HepG2 (cell line): ENCODE measurements around the gene RMI1. TPM values are rescaled to one million over a fixed set of nuclear protein-coding genes. Genes with fewer than 3 reads are reported as not detected.

Experiments used
- CHCHD3 ChIP-seq: sonication (generic); formaldehyde crosslinking; IDR thresholded peaks from 2 replicates; pipeline ENCODE4 v1.8.0; 2022; ENCODE audit warnings: mild to moderate bottlenecking, missing genetic modification reagents, moderate library complexity
- FOXM1 ChIP-seq: sonication (generic); formaldehyde crosslinking; IDR thresholded peaks from 2 replicates; pipeline ENCODE4 v1.5.0; 2020; ENCODE audit warnings: missing genetic modification reagents
- HOXA3 ChIP-seq: sonication (generic); formaldehyde crosslinking; IDR thresholded peaks from 2 replicates; pipeline ENCODE4 v1.5.0; 2020; ENCODE audit warnings: missing genetic modification reagents
- MBD4 ChIP-seq: IDR thresholded peaks from 2 replicates; pipeline ENCODE4 v1.6.1; 2012; ENCODE audit warnings: low read length, inconsistent platforms, borderline replicate concordance
- MXI1 ChIP-seq: IDR thresholded peaks from 3 replicates; pipeline ENCODE4 v1.6.1; 2012; ENCODE audit warnings: low read depth, low read length, inconsistent platforms, borderline replicate concordance
- PITX1 ChIP-seq: sonication (generic); formaldehyde crosslinking; IDR thresholded peaks from 2 replicates; pipeline ENCODE4 v1.5.1; 2020; ENCODE audit warnings: mild to moderate bottlenecking, missing genetic modification reagents
- POLR2G ChIP-seq: fragments of 200-400 bp; formaldehyde crosslinking; IDR thresholded peaks from 2 replicates; pipeline ENCODE4 v1.6.1; 2018; ENCODE audit warnings: mild to moderate bottlenecking, low read depth, low read length, moderate library complexity
- PTBP1 ChIP-seq: fragments of 200-400 bp; formaldehyde crosslinking; IDR thresholded peaks from 2 replicates; pipeline ENCODE4 v1.6.1; 2018; ENCODE audit warnings: low read length, low read depth; ENCODE audit not compliant: poor library complexity, severe bottlenecking
- RBFOX2 ChIP-seq: fragments of 200-400 bp; formaldehyde crosslinking; IDR thresholded peaks from 2 replicates; pipeline ENCODE4 v1.6.1; 2017; ENCODE audit warnings: low read depth, mild to moderate bottlenecking, low read length
- RCOR2 ChIP-seq: IDR thresholded peaks from 2 replicates; pipeline ENCODE4 v1.6.1; 2016; ENCODE audit warnings: missing biosample characterization, missing genetic modification reagents
- RFX1 ChIP-seq: fragments of 450-650 bp; IDR thresholded peaks from 2 replicates; pipeline ENCODE4 v1.6.1; 2017
- SALL2 ChIP-seq: sonication (generic); formaldehyde crosslinking; IDR thresholded peaks from 2 replicates; pipeline ENCODE4 v1.8.1; 2023; ENCODE audit warnings: mild to moderate bottlenecking, missing genetic modification reagents, inconsistent platforms
- ZC3H4 ChIP-seq: sonication (generic); formaldehyde crosslinking; IDR thresholded peaks from 2 replicates; pipeline ENCODE4 v1.4.0; 2020; ENCODE audit warnings: missing genetic modification reagents, borderline replicate concordance
- ZNF672 ChIP-seq: sonication (generic); formaldehyde crosslinking; IDR thresholded peaks from 2 replicates; pipeline ENCODE4 v1.8.1; 2022; ENCODE audit warnings: missing genetic modification reagents
- ZNF737 ChIP-seq: sonication (generic); formaldehyde crosslinking; IDR thresholded peaks from 2 replicates; pipeline ENCODE4 v1.5.0; 2020; ENCODE audit warnings: missing genetic modification reagents, mild to moderate bottlenecking, borderline replicate concordance
- polyA plus RNA-seq, 8 experiments: library from polyadenylated mRNA; depleted of rRNA in 3 of 8; stranded (reverse) in 7 of 8; unstranded in 1 of 8; fragments of >200 nt; fragmentation: Illumina TruSeq in 4 of 8; extraction: Trizol in 4 of 8; gene quantifications; 2 replicates each; pipeline versions ENCODE4 v1.2.1 to v1.2.3, GENCODE V29; 2011 to 2016; ENCODE audit warnings: low read depth in 4 of 8, missing spikeins in 1 of 8, mixed read lengths in 1 of 8; ENCODE audit not compliant: insufficient read depth in 1 of 8
- total RNA-seq, 5 experiments: library from RNA; depleted of rRNA; stranded (reverse); fragments of >200 nt; fragmentation: Illumina TruSeq; extraction: Trizol; gene quantifications; 2 replicates each; pipeline ENCODE4 v1.2.3, GENCODE V29; 2016; ENCODE audit warnings: low read depth in 1 of 5
- TF ChIP-seq, protein P1 (sequence below): fragments of 450-650 bp; IDR thresholded peaks from 2 replicates; pipeline ENCODE4 v1.6.1; 2017; ENCODE audit warnings: mild to moderate bottlenecking
- TF ChIP-seq, protein P2 (sequence below): sonication (generic); formaldehyde crosslinking; IDR thresholded peaks from 2 replicates; pipeline ENCODE4 v1.8.0; 2022; ENCODE audit warnings: missing genetic modification reagents, low read depth, mild to moderate bottlenecking, borderline replicate concordance
- TF ChIP-seq, protein P3 (sequence below): sonication (generic); formaldehyde crosslinking; IDR thresholded peaks from 2 replicates; pipeline ENCODE4 v1.5.0; 2020; ENCODE audit warnings: mild to moderate bottlenecking, low read depth, missing genetic modification reagents, borderline replicate concordance
- TF ChIP-seq, protein P4 (sequence below): sonication (generic); formaldehyde crosslinking; IDR thresholded peaks from 2 replicates; pipeline ENCODE4 v1.5.1; 2020; ENCODE audit warnings: mild to moderate bottlenecking, missing genetic modification reagents, borderline replicate concordance
- TF ChIP-seq, protein P5 (sequence below): sonication (generic); formaldehyde crosslinking; IDR thresholded peaks from 2 replicates; pipeline ENCODE4 v1.4.0; 2020; ENCODE audit warnings: mild to moderate bottlenecking, missing genetic modification reagents

Gene RMI1
- total and polyA plus RNA-seq, 2 of the 13 experiments (the other 11 are each of a cell fraction or from before 2014, with no cell fraction given) = 0.54 to 3.7 TPM

DNA sequence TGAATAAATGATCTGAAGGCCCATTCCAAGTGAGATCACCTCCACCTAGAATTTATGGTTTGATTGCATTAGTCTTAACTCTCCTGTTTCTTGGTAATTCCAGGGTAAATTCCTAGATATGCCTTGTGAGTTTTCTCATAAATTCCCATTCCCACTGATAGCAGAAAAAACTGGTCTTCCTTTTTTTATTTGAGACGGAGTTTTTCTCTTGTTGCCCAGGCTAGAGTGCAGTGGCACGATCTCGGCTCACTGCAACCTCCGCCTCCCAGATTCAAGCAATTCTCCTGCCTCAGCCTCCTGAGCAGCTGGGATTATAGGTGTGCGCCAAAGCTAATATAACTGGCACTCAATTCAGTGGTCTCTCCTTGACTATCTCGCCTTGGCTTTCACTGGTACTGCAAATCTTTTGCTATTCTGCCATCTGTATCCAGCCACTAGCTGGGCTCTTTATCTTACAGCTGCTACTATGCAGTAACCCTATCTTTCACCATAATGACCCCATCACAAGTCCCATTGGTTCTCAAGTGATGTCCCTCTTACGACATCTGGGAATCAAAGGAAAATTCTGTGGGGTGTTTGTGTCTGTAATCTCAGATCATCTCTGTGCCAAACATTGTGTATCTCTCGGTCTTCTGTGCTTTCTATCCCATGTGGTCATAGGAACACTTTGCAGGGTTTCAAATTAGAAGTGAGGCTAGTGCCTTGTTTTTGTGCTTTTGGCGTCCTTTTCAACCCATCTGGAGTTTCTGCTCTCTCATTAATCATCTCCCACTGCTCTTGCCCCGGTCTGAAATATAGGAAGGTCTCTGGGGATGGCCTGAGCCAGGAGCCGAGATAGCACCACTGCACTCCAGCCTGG is 15.0 kb upstream of the RMI1 start (continued):
- TF ChIP-seq, protein P1, sequence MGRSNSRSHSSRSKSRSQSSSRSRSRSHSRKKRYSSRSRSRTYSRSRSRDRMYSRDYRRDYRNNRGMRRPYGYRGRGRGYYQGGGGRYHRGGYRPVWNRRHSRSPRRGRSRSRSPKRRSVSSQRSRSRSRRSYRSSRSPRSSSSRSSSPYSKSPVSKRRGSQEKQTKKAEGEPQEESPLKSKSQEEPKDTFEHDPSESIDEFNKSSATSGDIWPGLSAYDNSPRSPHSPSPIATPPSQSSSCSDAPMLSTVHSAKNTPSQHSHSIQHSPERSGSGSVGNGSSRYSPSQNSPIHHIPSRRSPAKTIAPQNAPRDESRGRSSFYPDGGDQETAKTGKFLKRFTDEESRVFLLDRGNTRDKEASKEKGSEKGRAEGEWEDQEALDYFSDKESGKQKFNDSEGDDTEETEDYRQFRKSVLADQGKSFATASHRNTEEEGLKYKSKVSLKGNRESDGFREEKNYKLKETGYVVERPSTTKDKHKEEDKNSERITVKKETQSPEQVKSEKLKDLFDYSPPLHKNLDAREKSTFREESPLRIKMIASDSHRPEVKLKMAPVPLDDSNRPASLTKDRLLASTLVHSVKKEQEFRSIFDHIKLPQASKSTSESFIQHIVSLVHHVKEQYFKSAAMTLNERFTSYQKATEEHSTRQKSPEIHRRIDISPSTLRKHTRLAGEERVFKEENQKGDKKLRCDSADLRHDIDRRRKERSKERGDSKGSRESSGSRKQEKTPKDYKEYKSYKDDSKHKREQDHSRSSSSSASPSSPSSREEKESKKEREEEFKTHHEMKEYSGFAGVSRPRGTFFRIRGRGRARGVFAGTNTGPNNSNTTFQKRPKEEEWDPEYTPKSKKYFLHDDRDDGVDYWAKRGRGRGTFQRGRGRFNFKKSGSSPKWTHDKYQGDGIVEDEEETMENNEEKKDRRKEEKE = no peak
- no peak for TF ChIP-seq CHCHD3 (CRISPR knock-in tag)
- TF ChIP-seq, protein P2, sequence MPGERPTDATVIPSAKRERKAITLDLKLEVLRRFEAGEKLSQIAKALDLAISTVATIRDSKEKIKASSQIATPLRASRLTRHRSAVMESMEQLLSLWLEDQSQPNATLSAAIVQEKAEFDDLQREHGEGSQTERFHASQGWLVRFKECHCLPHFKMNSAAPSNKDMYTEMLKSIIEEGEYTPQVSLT = no peak
- TF ChIP-seq RFX1 = no peak
- no peak for TF ChIP-seq ZNF737
- peak; percentile 49; the same call in 1 of the 2 replicates for TF ChIP-seq SALL2 (CRISPR knock-in tag)
- no peak for TF ChIP-seq ZNF672
- TF ChIP-seq FOXM1 (CRISPR knock-in tag) = no peak
- TF ChIP-seq RCOR2 (CRISPR knock-in tag) = no peak
- no peak for TF ChIP-seq HOXA3 (CRISPR knock-in tag)
- peak; percentile 32; the same call in 1 of the 2 replicates for TF ChIP-seq MBD4
- TF ChIP-seq, protein P3, sequence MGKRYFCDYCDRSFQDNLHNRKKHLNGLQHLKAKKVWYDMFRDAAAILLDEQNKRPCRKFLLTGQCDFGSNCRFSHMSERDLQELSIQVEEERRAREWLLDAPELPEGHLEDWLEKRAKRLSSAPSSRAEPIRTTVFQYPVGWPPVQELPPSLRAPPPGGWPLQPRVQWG (CRISPR knock-in tag) = no peak
- no peak for TF ChIP-seq ZC3H4 (CRISPR knock-in tag)
- 0 out of 3 replicates have a peak, but pooled peaks have one; percentile 36 for TF ChIP-seq MXI1
- TF ChIP-seq PITX1 = no peak
- TF ChIP-seq POLR2G = peak; percentile 72; the same call in 1 of the 2 replicates
- TF ChIP-seq PTBP1 = no peak
- TF ChIP-seq, protein P4, sequence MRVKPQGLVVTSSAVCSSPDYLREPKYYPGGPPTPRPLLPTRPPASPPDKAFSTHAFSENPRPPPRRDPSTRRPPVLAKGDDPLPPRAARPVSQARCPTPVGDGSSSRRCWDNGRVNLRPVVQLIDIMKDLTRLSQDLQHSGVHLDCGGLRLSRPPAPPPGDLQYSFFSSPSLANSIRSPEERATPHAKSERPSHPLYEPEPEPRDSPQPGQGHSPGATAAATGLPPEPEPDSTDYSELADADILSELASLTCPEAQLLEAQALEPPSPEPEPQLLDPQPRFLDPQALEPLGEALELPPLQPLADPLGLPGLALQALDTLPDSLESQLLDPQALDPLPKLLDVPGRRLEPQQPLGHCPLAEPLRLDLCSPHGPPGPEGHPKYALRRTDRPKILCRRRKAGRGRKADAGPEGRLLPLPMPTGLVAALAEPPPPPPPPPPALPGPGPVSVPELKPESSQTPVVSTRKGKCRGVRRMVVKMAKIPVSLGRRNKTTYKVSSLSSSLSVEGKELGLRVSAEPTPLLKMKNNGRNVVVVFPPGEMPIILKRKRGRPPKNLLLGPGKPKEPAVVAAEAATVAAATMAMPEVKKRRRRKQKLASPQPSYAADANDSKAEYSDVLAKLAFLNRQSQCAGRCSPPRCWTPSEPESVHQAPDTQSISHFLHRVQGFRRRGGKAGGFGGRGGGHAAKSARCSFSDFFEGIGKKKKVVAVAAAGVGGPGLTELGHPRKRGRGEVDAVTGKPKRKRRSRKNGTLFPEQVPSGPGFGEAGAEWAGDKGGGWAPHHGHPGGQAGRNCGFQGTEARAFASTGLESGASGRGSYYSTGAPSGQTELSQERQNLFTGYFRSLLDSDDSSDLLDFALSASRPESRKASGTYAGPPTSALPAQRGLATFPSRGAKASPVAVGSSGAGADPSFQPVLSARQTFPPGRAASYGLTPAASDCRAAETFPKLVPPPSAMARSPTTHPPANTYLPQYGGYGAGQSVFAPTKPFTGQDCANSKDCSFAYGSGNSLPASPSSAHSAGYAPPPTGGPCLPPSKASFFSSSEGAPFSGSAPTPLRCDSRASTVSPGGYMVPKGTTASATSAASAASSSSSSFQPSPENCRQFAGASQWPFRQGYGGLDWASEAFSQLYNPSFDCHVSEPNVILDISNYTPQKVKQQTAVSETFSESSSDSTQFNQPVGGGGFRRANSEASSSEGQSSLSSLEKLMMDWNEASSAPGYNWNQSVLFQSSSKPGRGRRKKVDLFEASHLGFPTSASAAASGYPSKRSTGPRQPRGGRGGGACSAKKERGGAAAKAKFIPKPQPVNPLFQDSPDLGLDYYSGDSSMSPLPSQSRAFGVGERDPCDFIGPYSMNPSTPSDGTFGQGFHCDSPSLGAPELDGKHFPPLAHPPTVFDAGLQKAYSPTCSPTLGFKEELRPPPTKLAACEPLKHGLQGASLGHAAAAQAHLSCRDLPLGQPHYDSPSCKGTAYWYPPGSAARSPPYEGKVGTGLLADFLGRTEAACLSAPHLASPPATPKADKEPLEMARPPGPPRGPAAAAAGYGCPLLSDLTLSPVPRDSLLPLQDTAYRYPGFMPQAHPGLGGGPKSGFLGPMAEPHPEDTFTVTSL = no peak
- TF ChIP-seq, protein P5, sequence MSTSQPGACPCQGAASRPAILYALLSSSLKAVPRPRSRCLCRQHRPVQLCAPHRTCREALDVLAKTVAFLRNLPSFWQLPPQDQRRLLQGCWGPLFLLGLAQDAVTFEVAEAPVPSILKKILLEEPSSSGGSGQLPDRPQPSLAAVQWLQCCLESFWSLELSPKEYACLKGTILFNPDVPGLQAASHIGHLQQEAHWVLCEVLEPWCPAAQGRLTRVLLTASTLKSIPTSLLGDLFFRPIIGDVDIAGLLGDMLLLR (CRISPR knock-in tag) = no peak
- TF ChIP-seq RBFOX2 = peak; percentile 29; the same call in 1 of the 2 replicates
